Iris pigment epithelial cell (primary cell): ENCODE data around the gene ESR2.
A peak's percentile ranks its signal among the peaks of the same experiment; 100 is the strongest.
"Not testable (repeated sequence)": the region's sequence is repeated elsewhere in the genome, so short reads cannot be mapped to it uniquely, and the experiment has no call there.

ENCODE experiments used
- DNase-seq: peaks from one replicate; pipeline ENCODE4 v3.0.0-alpha.2; 2011; ENCODE audit warnings: low read depth

ESR2 gene

GRCh38 chr14:64196814-64197411 is 97.3 kb downstream of the ESR2 start:
- DNase-seq: peak; percentile 61

- no peak for DNase-seq
These were observed 98.1 kb downstream of the ESR2 start for GRCh38 chr14:64196056-64196455.

GRCh38 chr14:64195199-64195598 is 99.0 kb downstream of the ESR2 start:
- peak; percentile 37 for DNase-seq

GRCh38 chr14:64194404-64194803 is 99.8 kb downstream of the ESR2 start:
- no peak for DNase-seq

- no peak for DNase-seq
These were observed 100.3 kb downstream of the ESR2 start for GRCh38 chr14:64193821-64194220.

- peak; percentile 93 for DNase-seq
These were observed 102.4 kb downstream of the ESR2 start for GRCh38 chr14:64191756-64192155.

- peak; percentile 25 for DNase-seq
These were observed 103.1 kb downstream of the ESR2 start for GRCh38 chr14:64190974-64191502.

- DNase-seq: no peak
These were observed 106.8 kb downstream of the ESR2 start for GRCh38 chr14:64187331-64187730.

GRCh38 chr14:64186231-64187129 is 107.7 kb downstream of the ESR2 start:
- no peak for DNase-seq

GRCh38 chr14:64185184-64185583 is 109.0 kb downstream of the ESR2 start:
- no peak for DNase-seq

GRCh38 chr14:64184103-64184729 is 110.0 kb downstream of the ESR2 start:
- DNase-seq: no peak

GRCh38 chr14:64182908-64183307 is 111.3 kb downstream of the ESR2 start:
- DNase-seq: not testable (repeated sequence)

- DNase-seq: no peak
These were observed 115.4 kb downstream of the ESR2 start for GRCh38 chr14:64178814-64179213.

- DNase-seq: no peak
These were observed 117.8 kb downstream of the ESR2 start for GRCh38 chr14:64176330-64176729.

- no peak for DNase-seq
These were observed 119.0 kb downstream of the ESR2 start for GRCh38 chr14:64174922-64175782.

- no peak for DNase-seq
These were observed 124.0 kb downstream of the ESR2 start for GRCh38 chr14:64170181-64170580.

- no peak for DNase-seq
These were observed 134.6 kb downstream of the ESR2 start for GRCh38 chr14:64159588-64159987.

GRCh38 chr14:64158608-64159007 is 135.6 kb downstream of the ESR2 start:
- DNase-seq: no peak

- no peak for DNase-seq
These were observed 144.2 kb downstream of the ESR2 start for GRCh38 chr14:64149921-64150320.

- DNase-seq: peak; percentile 56
These were observed 146.9 kb downstream of the ESR2 start for GRCh38 chr14:64147126-64147790.

GRCh38 chr14:64137657-64138290 is 156.4 kb downstream of the ESR2 start:
- DNase-seq: peak; percentile 17
